Neuronal stem cell (in vitro differentiated cells): ENCODE data around the gene GCNT2.

Experiments used
- DNase-seq: peaks from one replicate; pipeline ENCODE4 v3.0.0-alpha.2; 2013; ENCODE audit warnings: low spot score
- H2AFZ ChIP-seq: one replicate; pipeline ENCODE4 v1.6.1; 2013; ENCODE audit warnings: mild to moderate bottlenecking, low read length, inconsistent platforms
- H2AK5ac ChIP-seq: 2 replicates; pipeline ENCODE4 v1.6.1; 2013; ENCODE audit warnings: low read depth, mild to moderate bottlenecking, inconsistent platforms, low read length, moderate library complexity, mixed read lengths
- H2BK120ac ChIP-seq: 2 replicates; pipeline ENCODE4 v1.6.1; 2013; ENCODE audit warnings: low read depth, mild to moderate bottlenecking, inconsistent platforms, low read length, moderate library complexity, mixed read lengths
- H2BK12ac ChIP-seq: one replicate; pipeline ENCODE4 v1.6.1; 2013; ENCODE audit warnings: low read length, inconsistent platforms
- H2BK15ac ChIP-seq: 2 replicates; pipeline ENCODE4 v1.6.1; 2013; ENCODE audit warnings: mild to moderate bottlenecking, low read length, inconsistent platforms, mixed read lengths
- H2BK5ac ChIP-seq: one replicate; pipeline ENCODE4 v1.6.1; 2013; ENCODE audit warnings: inconsistent platforms, mild to moderate bottlenecking, low read length, moderate library complexity
- H3K14ac ChIP-seq: one replicate; pipeline ENCODE4 v1.6.1; 2013; ENCODE audit warnings: low read length, inconsistent platforms
- H3K18ac ChIP-seq: 2 replicates; pipeline ENCODE4 v1.6.1; 2013; ENCODE audit warnings: low read length, inconsistent platforms
- H3K23ac ChIP-seq: 2 replicates; pipeline ENCODE4 v1.6.1; 2013; ENCODE audit warnings: low read depth, mild to moderate bottlenecking, mixed read lengths, low read length, inconsistent platforms; ENCODE audit not compliant: poor library complexity
- H3K27ac ChIP-seq: replicated peaks from 3 replicates; pipeline ENCODE4 v1.5.1; 2013; ENCODE audit warnings: low read length, inconsistent platforms
- H3K27me3 ChIP-seq, 3 experiments: 2 replicates each; pipeline ENCODE4 v1.6.1; 2013; ENCODE audit warnings: low read length in 3 of 3, mild to moderate bottlenecking in 2 of 3, inconsistent platforms in 1 of 3, low read depth in 1 of 3, mixed read lengths in 1 of 3, moderate library complexity in 1 of 3; ENCODE audit not compliant: control insufficient read depth in 3 of 3, insufficient read depth in 3 of 3
- H3K36me3 ChIP-seq, 2 donors: replicated peaks in 1 of 2; 2 replicates each; pipeline ENCODE4 v1.6.1; 2013; ENCODE audit warnings: low read length in 2 of 2; ENCODE audit not compliant: control insufficient read depth in 2 of 2, insufficient read depth in 2 of 2
- H3K4ac ChIP-seq: 2 replicates; pipeline ENCODE4 v1.6.1; 2013; ENCODE audit warnings: inconsistent platforms, mild to moderate bottlenecking, low read length, moderate library complexity
- H3K4me1 ChIP-seq, 2 donors: 1 replicate in 1 of 2; 2 replicates in 1 of 2; pipeline ENCODE4 v1.6.1; 2013; ENCODE audit warnings: low read length in 2 of 2, low read depth in 1 of 2; ENCODE audit not compliant: control insufficient read depth in 2 of 2, insufficient read depth in 1 of 2
- H3K4me2 ChIP-seq: one replicate; pipeline ENCODE4 v1.6.1; 2013; ENCODE audit warnings: mild to moderate bottlenecking, low read length, inconsistent platforms; ENCODE audit not compliant: insufficient read depth, poor library complexity, severe bottlenecking
- H3K4me3 ChIP-seq, 2 donors: 2 replicates each; pipeline ENCODE4 v1.5.1; 2013; ENCODE audit warnings: low read length in 2 of 2, mild to moderate bottlenecking in 2 of 2, inconsistent platforms in 1 of 2, moderate library complexity in 1 of 2
- H3K79me1 ChIP-seq: one replicate; pipeline ENCODE4 v1.6.1; 2013; ENCODE audit warnings: low read depth, mild to moderate bottlenecking, inconsistent platforms, low read length, moderate library complexity
- H3K9ac ChIP-seq: one replicate; pipeline ENCODE4 v1.6.1; 2013; ENCODE audit warnings: mild to moderate bottlenecking, low read depth, low read length, inconsistent platforms; ENCODE audit not compliant: poor library complexity
- H3K9me3 ChIP-seq, 2 donors: replicated peaks in 1 of 2; 2 replicates each; pipeline versions ENCODE3 to v1.6.1; 2013; ENCODE audit warnings: low read length in 2 of 2, mild to moderate bottlenecking in 2 of 2, inconsistent platforms in 1 of 2, low read depth in 1 of 2, mixed read lengths in 1 of 2, moderate library complexity in 1 of 2; ENCODE audit not compliant: control insufficient read depth in 2 of 2, insufficient read depth in 1 of 2
- H4K8ac ChIP-seq: one replicate; pipeline ENCODE4 v1.6.1; 2013; ENCODE audit warnings: low read depth, mild to moderate bottlenecking, inconsistent platforms, low read length, moderate library complexity
- H4K91ac ChIP-seq: one replicate; pipeline ENCODE4 v1.6.1; 2013; ENCODE audit warnings: low read length, low read depth, mild to moderate bottlenecking, inconsistent platforms; ENCODE audit not compliant: poor library complexity
- WGBS, 2 donors: extraction: QIAGEN DNeasy Blood & Tissue Kit; methylation state at CpG; one replicate each; pipeline ENCODE4 v1.1.7; 2013; ENCODE audit warnings: missing lambda C conversion rate in 2 of 2, mixed read lengths in 1 of 2; ENCODE audit not compliant: insufficient read length in 2 of 2, insufficient replicate concordance in 1 of 2; ENCODE audit errors: extremely low coverage in 2 of 2; 5-methylcytosine and 5-hydroxymethylcytosine counted together

The GCNT2 gene

GRCh38 chr6:10559522-10560152, 38.5 kb downstream of the GCNT2 start:
- no peak overlapping the region for H4K91ac ChIP-seq
- H2BK5ac ChIP-seq, result no peak overlapping the region
- H3K36me3 ChIP-seq, result peaks cover 0 to 2% of the 10 kb centered on the region in 2 donors
- H3K4me2 ChIP-seq, result peak overlapping the region; percentile 59
- peak overlapping the region; percentile 17 for H3K9ac ChIP-seq
- no peak overlapping the region for H3K14ac ChIP-seq
- no peaks in the 10 kb centered on the region for H3K27me3 ChIP-seq
- H3K18ac ChIP-seq, result peak overlapping the region; percentile 12
- no peaks in the 10 kb centered on the region for H3K79me1 ChIP-seq
- H3K4me3 ChIP-seq, result peak overlapping the region in 1 of 2 donors; percentile 7
- H3K23ac ChIP-seq, result no peak overlapping the region
- no peak overlapping the region for H2AK5ac ChIP-seq
- H4K8ac ChIP-seq, result no peak overlapping the region
- no peak for DNase-seq
- H2BK15ac ChIP-seq, result no peak overlapping the region
- H2AFZ ChIP-seq, result no peak overlapping the region
- H2BK120ac ChIP-seq, result no peak overlapping the region
- H3K4me1 ChIP-seq, result peaks cover 21 to 30% of the 10 kb centered on the region in 2 donors
- no peaks in the 10 kb centered on the region for H3K9me3 ChIP-seq
- peak overlapping the region; percentile 27 for H3K27ac ChIP-seq
- H2BK12ac ChIP-seq, result no peak overlapping the region
- no CpG with 5 or more reads among the region's 9 CpGs for whole genome bisulfite sequencing, 2 donors
- H3K4ac ChIP-seq, result no peak overlapping the region

- H4K91ac ChIP-seq, result no peak overlapping the region
- no peak overlapping the region for H2AK5ac ChIP-seq
- H3K27me3 ChIP-seq, result no peaks in the 10 kb centered on the region
- H3K4me3 ChIP-seq, result no peak overlapping the region
- H2AFZ ChIP-seq, result no peak overlapping the region
- DNase-seq, result no peak
- H2BK5ac ChIP-seq, result no peak overlapping the region
- H3K36me3 ChIP-seq, result peaks cover 0 to 3% of the 10 kb centered on the region in 2 donors
- H3K4me2 ChIP-seq, result no peak overlapping the region
- H3K4me1 ChIP-seq, result peaks cover 19 to 20% of the 10 kb centered on the region in 2 donors
- peak overlapping the region; percentile 65 for H3K18ac ChIP-seq
- H3K23ac ChIP-seq, result no peak overlapping the region
- no peak overlapping the region for H3K27ac ChIP-seq
- no peaks in the 10 kb centered on the region for H3K9me3 ChIP-seq
- no peaks in the 10 kb centered on the region for H3K79me1 ChIP-seq
- H2BK15ac ChIP-seq, result no peak overlapping the region
- H3K4ac ChIP-seq, result no peak overlapping the region
- H3K14ac ChIP-seq, result no peak overlapping the region
- no peak overlapping the region for H3K9ac ChIP-seq
- H4K8ac ChIP-seq, result no peak overlapping the region
- WGBS, 2 donors, result no CpG with 5 or more reads among the region's 9 CpGs
- H2BK120ac ChIP-seq, result no peak overlapping the region
- H2BK12ac ChIP-seq, result no peak overlapping the region
These were observed 40.6 kb downstream of the GCNT2 start for GRCh38 chr6:10561611-10562199.

- no peak overlapping the region for H2BK15ac ChIP-seq
- no peak overlapping the region for H3K23ac ChIP-seq
- peaks cover 0 to 13% of the 10 kb centered on the region in 2 donors for H3K4me1 ChIP-seq
- peaks cover 0 to 3% of the 10 kb centered on the region in 2 donors for H3K36me3 ChIP-seq
- no peak overlapping the region for H3K4me2 ChIP-seq
- peak overlapping the region; percentile 11 for H2BK120ac ChIP-seq
- no peak overlapping the region for H2AK5ac ChIP-seq
- no peaks in the 10 kb centered on the region for H3K79me1 ChIP-seq
- peak overlapping the region; percentile 33 for H3K18ac ChIP-seq
- H2AFZ ChIP-seq, result no peak overlapping the region
- no peak overlapping the region for H3K27ac ChIP-seq
- H3K4me3 ChIP-seq, result no peak overlapping the region
- no peaks in the 10 kb centered on the region for H3K9me3 ChIP-seq
- H4K91ac ChIP-seq, result no peak overlapping the region
- H3K27me3 ChIP-seq, result no peaks in the 10 kb centered on the region
- no peak overlapping the region for H4K8ac ChIP-seq
- H2BK12ac ChIP-seq, result no peak overlapping the region
- H3K14ac ChIP-seq, result peak overlapping the region; percentile 84
- H3K9ac ChIP-seq, result no peak overlapping the region
- H3K4ac ChIP-seq, result peak overlapping the region; percentile 79
- DNase-seq, result no peak
- H2BK5ac ChIP-seq, result no peak overlapping the region
- WGBS, 2 donors, result no CpG with 5 or more reads among the region's 13 CpGs
These were observed 44.0 kb downstream of the GCNT2 start for GRCh38 chr6:10564975-10565673.

GRCh38 chr6:10565913-10566312, 44.8 kb downstream of the GCNT2 start:
- Histone ChIP-seq H3K4me2 (no peak overlapping the region), H3K18ac (no peak overlapping the region), H2BK12ac (no peak overlapping the region), H3K9ac (no peak overlapping the region), H3K79me1 (no peaks in the 10 kb centered on the region), H2BK15ac (no peak overlapping the region), H3K27ac (no peak overlapping the region), H2BK120ac (no peak overlapping the region), H3K36me3 (peaks cover 0 to 3% of the 10 kb centered on the region in 2 donors), H3K4me1 (peaks cover 0 to 8% of the 10 kb centered on the region in 2 donors), H3K27me3 (no peaks in the 10 kb centered on the region), H4K8ac (no peak overlapping the region), H3K4me3 (no peak overlapping the region), H2AK5ac (no peak overlapping the region), H4K91ac (no peak overlapping the region), H3K23ac (no peak overlapping the region), H3K14ac (no peak overlapping the region), H3K4ac (no peak overlapping the region), H2BK5ac (no peak overlapping the region), H2AFZ (no peak overlapping the region), H3K9me3 (no peaks in the 10 kb centered on the region)
- DNase-seq, result no peak
- WGBS, 2 donors, result no CpG with 5 or more reads among the region's 9 CpGs
